Brain microvascular endothelial cell (primary cell): ENCODE data around the gene MRPL28.
A peak's percentile ranks its signal among the peaks of the same experiment; 100 is the strongest.

Experiments
- DNase-seq: peaks from one replicate; pipeline ENCODE4 v3.0.0-alpha.2; 2020
- H3K27ac ChIP-seq: fragments of 250-450 bp; sonication (Bioruptor Pico); 2 replicates; pipeline ENCODE4 v1.5.1; 2020; ENCODE audit warnings: mild to moderate bottlenecking, moderate library complexity
- H3K27me3 ChIP-seq: fragments of 250-450 bp; sonication (Bioruptor Pico); replicated peaks from 2 replicates; pipeline ENCODE4 v1.5.1; 2020; ENCODE audit warnings: mild to moderate bottlenecking
- H3K36me3 ChIP-seq: fragments of 250-450 bp; sonication (Bioruptor Pico); replicated peaks from 2 replicates; pipeline ENCODE4 v1.5.1; 2020; ENCODE audit warnings: mild to moderate bottlenecking
- H3K4me3 ChIP-seq: 2 replicates; pipeline ENCODE4 v1.5.1; 2011; ENCODE audit warnings: low read depth, mild to moderate bottlenecking, control low read depth, low read length, moderate library complexity
- in situ Hi-C: cut with HindIII; loops from 2 replicates; pipeline ENCODE4 v1.10.0; 2017; ENCODE audit warnings: low sequenced_read_pairs, low pct_ligation_motif_present
- TF ChIP-seq, protein P1 (sequence below): IDR thresholded peaks from 2 replicates; pipeline ENCODE4 v1.5.1; 2011; ENCODE audit warnings: low read depth, mild to moderate bottlenecking, moderate library complexity, low read length, control low read depth, inconsistent platforms; ENCODE audit errors: missing control alignments

MRPL28 gene

GRCh38 chr16:381789-382717, 11.7 kb upstream of the MRPL28 start, which contains the start of gene PGAP6:
PGAP6 (minus strand) TSS chr16:381978; CDS start chr16:381821, 157 bp downstream.
- TF ChIP-seq, protein P1, sequence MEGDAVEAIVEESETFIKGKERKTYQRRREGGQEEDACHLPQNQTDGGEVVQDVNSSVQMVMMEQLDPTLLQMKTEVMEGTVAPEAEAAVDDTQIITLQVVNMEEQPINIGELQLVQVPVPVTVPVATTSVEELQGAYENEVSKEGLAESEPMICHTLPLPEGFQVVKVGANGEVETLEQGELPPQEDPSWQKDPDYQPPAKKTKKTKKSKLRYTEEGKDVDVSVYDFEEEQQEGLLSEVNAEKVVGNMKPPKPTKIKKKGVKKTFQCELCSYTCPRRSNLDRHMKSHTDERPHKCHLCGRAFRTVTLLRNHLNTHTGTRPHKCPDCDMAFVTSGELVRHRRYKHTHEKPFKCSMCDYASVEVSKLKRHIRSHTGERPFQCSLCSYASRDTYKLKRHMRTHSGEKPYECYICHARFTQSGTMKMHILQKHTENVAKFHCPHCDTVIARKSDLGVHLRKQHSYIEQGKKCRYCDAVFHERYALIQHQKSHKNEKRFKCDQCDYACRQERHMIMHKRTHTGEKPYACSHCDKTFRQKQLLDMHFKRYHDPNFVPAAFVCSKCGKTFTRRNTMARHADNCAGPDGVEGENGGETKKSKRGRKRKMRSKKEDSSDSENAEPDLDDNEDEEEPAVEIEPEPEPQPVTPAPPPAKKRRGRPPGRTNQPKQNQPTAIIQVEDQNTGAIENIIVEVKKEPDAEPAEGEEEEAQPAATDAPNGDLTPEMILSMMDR, result no peak
- H3K27me3 ChIP-seq, result no peaks in the 10 kb centered on the region
- DNase-seq, result no peak
- in situ Hi-C loops, result no loop called here
- peak within 1 kb of the TSS; percentile 73 for H3K4me3 ChIP-seq
- no peak within 1 kb of the TSS for H3K27ac ChIP-seq
- H3K36me3 ChIP-seq, result no peaks in the 10 kb centered on the region

DNA sequence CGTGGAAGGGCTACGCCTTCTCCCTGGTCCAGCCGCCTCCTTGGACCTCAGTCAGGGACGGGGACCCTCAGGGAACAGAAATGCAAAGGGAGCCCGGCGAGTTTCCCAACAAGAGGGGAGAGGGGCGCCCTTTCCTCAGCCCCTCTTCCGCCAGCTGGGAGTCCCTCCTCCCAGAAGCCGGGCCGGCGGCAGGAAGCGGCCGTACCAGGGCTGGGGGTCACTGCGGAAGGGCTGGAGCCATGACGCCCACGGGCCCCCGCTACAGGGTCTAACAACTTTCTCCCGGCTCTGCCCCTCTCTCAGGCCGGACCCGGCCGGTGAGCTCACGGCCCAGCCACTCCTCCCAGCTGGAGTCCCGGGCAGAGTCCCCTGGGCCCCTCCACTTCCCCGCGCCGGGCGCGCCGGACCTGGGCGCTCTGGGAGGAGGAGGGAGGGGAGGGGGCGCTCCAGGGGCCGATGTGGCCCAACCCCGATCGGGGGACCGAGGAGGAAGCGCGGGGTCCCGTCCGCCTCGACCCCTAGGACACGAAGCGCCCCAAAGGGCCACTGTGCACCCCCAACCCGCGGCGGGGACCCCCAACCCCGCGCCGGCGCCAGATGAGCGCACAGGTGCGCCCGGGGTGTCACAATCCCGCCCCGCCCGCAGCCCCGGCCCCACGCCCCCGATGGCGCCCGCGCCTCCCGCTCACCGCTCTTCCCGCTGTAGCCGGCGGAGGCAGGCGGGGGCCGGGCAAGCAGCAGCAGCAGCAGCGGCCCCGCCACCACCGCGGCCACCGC, 10.9 kb upstream of the MRPL28 start:
- no peak overlapping the region for H3K27ac ChIP-seq
- in situ Hi-C loops, result no loop called here
- peak overlapping the region; percentile 73 for H3K4me3 ChIP-seq
- DNase-seq, result no peak
- H3K27me3 ChIP-seq, result no peaks in the 10 kb centered on the region
- TF ChIP-seq, protein P1, result no peak
- H3K36me3 ChIP-seq, result peaks cover 8% of the 10 kb centered on the region

DNA sequence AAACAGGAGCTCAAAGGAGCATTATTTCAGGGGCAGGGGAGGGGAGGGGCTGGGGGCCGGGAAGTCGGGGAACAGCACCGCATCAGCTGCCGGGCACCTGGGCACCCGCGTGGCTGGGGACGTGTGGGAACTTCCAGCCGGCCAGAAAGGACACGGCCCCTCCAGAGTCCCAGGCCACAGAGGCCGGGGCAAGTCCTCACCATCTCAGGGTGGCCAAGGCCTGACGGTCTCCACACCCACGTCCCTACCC, 10.3 kb upstream of the MRPL28 start:
- in situ Hi-C loops, result no loop called here
- H3K36me3 ChIP-seq, result peaks cover 12% of the 10 kb centered on the region
- H3K27me3 ChIP-seq, result no peaks in the 10 kb centered on the region
- TF ChIP-seq, protein P1, result no peak
- no peak for DNase-seq
- no peak overlapping the region for H3K27ac ChIP-seq
- H3K4me3 ChIP-seq, result peak overlapping the region; percentile 73

GRCh38 chr16:379961-380761, 9.8 kb upstream of the MRPL28 start:
- in situ Hi-C loops, result no loop called here
- H3K27ac ChIP-seq, result no peak overlapping the region
- no peaks in the 10 kb centered on the region for H3K27me3 ChIP-seq
- peak overlapping the region; percentile 73 for H3K4me3 ChIP-seq
- DNase-seq, result no peak
- TF ChIP-seq, protein P1, result no peak
- peaks cover 12% of the 10 kb centered on the region for H3K36me3 ChIP-seq

DNA sequence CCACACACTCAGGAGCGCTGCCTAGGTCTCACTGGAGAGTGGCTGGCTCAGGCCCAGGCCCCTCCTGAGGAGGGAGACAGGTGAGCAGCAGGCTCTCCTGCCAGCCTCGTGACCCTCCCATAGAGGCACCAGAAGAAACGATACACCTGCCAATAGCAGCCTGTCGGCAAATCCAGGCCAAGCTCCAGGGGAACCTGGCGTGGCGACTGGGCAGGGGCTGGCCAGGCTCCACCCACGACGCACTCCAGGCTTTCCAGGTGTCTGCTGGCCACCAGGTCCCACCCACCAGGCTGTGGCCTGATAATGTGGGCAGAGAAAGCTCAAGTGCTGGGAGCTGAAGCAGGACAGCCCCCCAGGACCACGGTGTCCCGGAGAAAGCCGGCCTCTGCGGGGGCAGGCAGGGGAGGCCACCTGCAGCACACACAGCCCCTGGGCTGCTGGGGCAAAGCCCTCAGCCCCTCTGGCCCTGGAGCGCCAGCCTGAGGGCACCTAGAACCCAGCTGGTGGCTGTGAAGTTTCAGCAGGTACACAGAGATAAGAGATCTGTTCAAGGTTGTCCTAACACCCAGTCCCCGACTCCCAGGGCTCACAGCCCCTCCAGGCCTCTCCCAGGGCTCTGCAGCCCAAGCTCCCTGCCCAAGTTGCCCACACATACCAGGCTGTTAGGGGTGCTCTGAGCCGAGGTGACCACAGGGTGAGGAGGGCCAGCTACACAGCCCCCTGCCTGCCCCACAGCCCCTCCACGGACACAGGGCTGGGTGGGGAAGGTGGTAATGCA, 9.0 kb upstream of the MRPL28 start:
- Histone ChIP-seq H3K27me3 (no peaks in the 10 kb centered on the region), H3K27ac (no peak overlapping the region), H3K4me3 (no peak overlapping the region), H3K36me3 (peaks cover 16% of the 10 kb centered on the region)
- DNase-seq, result no peak
- in situ Hi-C loops, result no loop called here
- TF ChIP-seq, protein P1, result no peak
